ENCODE measurements around the gene MAML2. TPM values are rescaled to one million over a fixed set of nuclear protein-coding genes. Genes with fewer than 3 reads are reported as not detected.

The MAML2 gene
- total and polyA plus RNA-seq, 9 of the 15 experiments (the other 6 are each of a cell fraction or from before 2014, with no cell fraction given), result 0.79 to 6.8 (median 4.8) TPM

DNA sequence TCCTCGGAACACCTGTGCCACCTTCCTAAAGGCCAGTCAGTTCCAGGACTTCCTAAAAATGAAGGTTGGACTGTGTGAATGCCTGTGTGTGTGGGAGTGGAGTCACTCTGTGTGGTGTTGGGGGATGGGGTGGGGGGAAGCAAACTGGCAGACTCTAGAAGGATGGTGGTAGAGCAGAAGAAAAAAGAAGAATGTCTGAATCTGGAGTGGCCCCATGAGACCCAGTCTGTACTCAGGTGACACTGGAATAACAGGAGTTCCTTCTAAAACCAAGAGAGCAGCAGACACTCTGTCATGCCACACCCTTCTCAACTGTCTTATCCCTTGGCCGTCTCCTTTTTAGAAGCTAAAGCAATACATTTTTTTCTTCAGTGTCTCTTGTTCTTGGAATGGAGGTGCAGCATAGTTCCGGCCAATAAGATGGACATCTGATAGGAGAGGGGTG is 82.9 kb downstream of the MAML2 start:
- peak in 3 of 4 experiments; percentile 13 to 72 (median 54) for DNase-seq (ENCODE audit: extremely low read depth in 1 of 4, low spot score in 3 of 4)
- 0% methylated on average over 3 of the region's 3 CpGs for WGBS (ENCODE audit: insufficient coverage, low coverage, missing lambda C conversion rate)
- Histone ChIP-seq H3K4me1 (replicated peaks in 1 of 2; ENCODE audit: control insufficient read depth in 2 of 2, insufficient read depth in 2 of 2, low read length in 2 of 2) (peaks cover 9 to 62% of the 10 kb centered on the region in 2 experiments), H3K79me2 (ENCODE audit: control insufficient read depth, insufficient read depth, low read length) (peaks cover 6% of the 10 kb centered on the region; the same call in 1 of the 3 replicates), H3K9ac (ENCODE audit: insufficient read depth in 1 of 2, low read depth in 2 of 2, low read length in 2 of 2) (peak overlapping the region in 1 of 2 experiments; percentile 30; a peak in 1 of 4 replicates), H3K36me3 (ENCODE audit: control insufficient read depth, insufficient read depth, low read length) (no peaks in the 10 kb centered on the region), H2AFZ (ENCODE audit: low read depth, low read length) (peak overlapping the region; percentile 58), H3K27ac (ENCODE audit: extremely low read depth, low read depth, low read length) (peak overlapping the region; percentile 69), H3K4me2 (ENCODE audit: insufficient read depth, low read length) (peak overlapping the region; percentile 64), H3K9me3 (replicated peaks; ENCODE audit: control insufficient read depth, insufficient read depth, low read depth, low read length) (no peaks in the 10 kb centered on the region), H4K20me1 (replicated peaks; ENCODE audit: control insufficient read depth, insufficient read depth, low read length) (no peaks in the 10 kb centered on the region), H3K27me3 (ENCODE audit: control insufficient read depth in 2 of 2, insufficient read depth in 2 of 2, low read length in 2 of 2) (no peaks in the 10 kb centered on the region), H3K9me1 (ENCODE audit: control insufficient read depth, insufficient read depth, low read length) (no peaks in the 10 kb centered on the region), H3K4me3 (no peak overlapping the region)
- CTCF ChIA-PET (ENCODE audit: low intra/inter-chr PET ratio), result no interaction called here
- intact Hi-C loops (cut with micrococcal nuclease) (no loop called here), in situ Hi-C loops (cut with MboI) (no loop called here)
- peak; percentile 67 for ATAC-seq
- no TSS peak for BruUV-seq (replicated peaks)
- no peak for FAIRE-seq
- POLR2A ChIA-PET, result interaction anchor here (0.6 to 1.1 kb wide), 3 partner anchors 11 to 469 kb away, joined by 3 to 4 read pairs (median 3); no protein-coding TSS in a partner anchor
- TF ChIP-seq ARID2 (IDR thresholded peaks at IDR 0.05) (0 out of 2 replicates have a peak, but pooled peaks have one; percentile 18), WHSC1 (IDR thresholded peaks at IDR 0.05; ENCODE audit: low read length) (no peak), SOX6 (IDR thresholded peaks at IDR 0.05) (peak; percentile 56; the same call in 1 of the 2 replicates), TRIM24 (IDR thresholded peaks at IDR 0.05) (no peak), KDM1A (IDR thresholded peaks at IDR 0.05) (0 out of 4 replicates have a peak, but pooled peaks of 1 of the 2 experiments have one; percentile 11), POLR2H (tag; IDR thresholded peaks at IDR 0.05; ENCODE audit: low read depth) (peak; percentile 35; the same call in 1 of the 2 replicates), TEAD4 (IDR thresholded peaks at IDR 0.05; ENCODE audit: low read length) (peak; percentile 58; the same call in 1 of the 2 replicates), TEAD4 (CRISPR knock-in tag; IDR thresholded peaks at IDR 0.05; ENCODE audit: borderline replicate concordance) (no peak), ZNF384 (IDR thresholded peaks at IDR 0.05; ENCODE audit: low read depth, low read length) (no peak), RB1 (IDR thresholded peaks at IDR 0.05; ENCODE audit: low read depth) (no peak), CUX1 (CRISPR knock-in tag; IDR thresholded peaks at IDR 0.05) (no peak), ATF7 (IDR thresholded peaks at IDR 0.05) (0 out of 2 replicates have a peak, but pooled peaks have one; percentile 14)
- TF ChIP-seq, protein P1, sequence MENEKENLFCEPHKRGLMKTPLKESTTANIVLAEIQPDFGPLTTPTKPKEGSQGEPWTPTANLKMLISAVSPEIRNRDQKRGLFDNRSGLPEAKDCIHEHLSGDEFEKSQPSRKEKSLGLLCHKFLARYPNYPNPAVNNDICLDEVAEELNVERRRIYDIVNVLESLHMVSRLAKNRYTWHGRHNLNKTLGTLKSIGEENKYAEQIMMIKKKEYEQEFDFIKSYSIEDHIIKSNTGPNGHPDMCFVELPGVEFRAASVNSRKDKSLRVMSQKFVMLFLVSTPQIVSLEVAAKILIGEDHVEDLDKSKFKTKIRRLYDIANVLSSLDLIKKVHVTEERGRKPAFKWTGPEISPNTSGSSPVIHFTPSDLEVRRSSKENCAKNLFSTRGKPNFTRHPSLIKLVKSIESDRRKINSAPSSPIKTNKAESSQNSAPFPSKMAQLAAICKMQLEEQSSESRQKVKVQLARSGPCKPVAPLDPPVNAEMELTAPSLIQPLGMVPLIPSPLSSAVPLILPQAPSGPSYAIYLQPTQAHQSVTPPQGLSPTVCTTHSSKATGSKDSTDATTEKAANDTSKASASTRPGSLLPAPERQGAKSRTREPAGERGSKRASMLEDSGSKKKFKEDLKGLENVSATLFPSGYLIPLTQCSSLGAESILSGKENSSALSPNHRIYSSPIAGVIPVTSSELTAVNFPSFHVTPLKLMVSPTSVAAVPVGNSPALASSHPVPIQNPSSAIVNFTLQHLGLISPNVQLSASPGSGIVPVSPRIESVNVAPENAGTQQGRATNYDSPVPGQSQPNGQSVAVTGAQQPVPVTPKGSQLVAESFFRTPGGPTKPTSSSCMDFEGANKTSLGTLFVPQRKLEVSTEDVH (IDR thresholded peaks at IDR 0.05; ENCODE audit: low read depth, partially characterized antibody), result no peak
- TF ChIP-seq, protein P2, sequence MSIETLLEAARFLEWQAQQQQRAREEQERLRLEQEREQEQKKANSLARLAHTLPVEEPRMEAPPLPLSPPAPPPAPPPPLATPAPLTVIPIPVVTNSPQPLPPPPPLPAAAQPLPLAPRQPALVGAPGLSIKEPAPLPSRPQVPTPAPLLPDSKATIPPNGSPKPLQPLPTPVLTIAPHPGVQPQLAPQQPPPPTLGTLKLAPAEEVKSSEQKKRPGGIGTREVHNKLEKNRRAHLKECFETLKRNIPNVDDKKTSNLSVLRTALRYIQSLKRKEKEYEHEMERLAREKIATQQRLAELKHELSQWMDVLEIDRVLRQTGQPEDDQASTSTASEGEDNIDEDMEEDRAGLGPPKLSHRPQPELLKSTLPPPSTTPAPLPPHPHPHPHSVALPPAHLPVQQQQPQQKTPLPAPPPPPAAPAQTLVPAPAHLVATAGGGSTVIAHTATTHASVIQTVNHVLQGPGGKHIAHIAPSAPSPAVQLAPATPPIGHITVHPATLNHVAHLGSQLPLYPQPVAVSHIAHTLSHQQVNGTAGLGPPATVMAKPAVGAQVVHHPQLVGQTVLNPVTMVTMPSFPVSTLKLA (conservative IDR thresholded peaks at IDR 0.05), result 0 out of 4 replicates have a peak, but pooled peaks of 1 of the 2 experiments have one; percentile 19

Data from K562 (cell line).